GM19328 (cell line): ENCODE results near the gene ADARB2.
"Not testable (repeated sequence)": the region's sequence is repeated elsewhere in the genome, so short reads cannot be mapped to it uniquely, and the experiment has no call there.

Experiments used
- ATAC-seq: cut with Tn5 transposase; IDR thresholded peaks from one replicate; pipeline ENCODE4 v1.9.1; 2021; ENCODE audit warnings: mild to moderate bottlenecking, moderate library complexity; ENCODE audit not compliant: unreplicated experiment

ADARB2 gene

GRCh38 chr10:1362589-1363445, 374.5 kb downstream of the ADARB2 start:
- ATAC-seq = no peak

DNA sequence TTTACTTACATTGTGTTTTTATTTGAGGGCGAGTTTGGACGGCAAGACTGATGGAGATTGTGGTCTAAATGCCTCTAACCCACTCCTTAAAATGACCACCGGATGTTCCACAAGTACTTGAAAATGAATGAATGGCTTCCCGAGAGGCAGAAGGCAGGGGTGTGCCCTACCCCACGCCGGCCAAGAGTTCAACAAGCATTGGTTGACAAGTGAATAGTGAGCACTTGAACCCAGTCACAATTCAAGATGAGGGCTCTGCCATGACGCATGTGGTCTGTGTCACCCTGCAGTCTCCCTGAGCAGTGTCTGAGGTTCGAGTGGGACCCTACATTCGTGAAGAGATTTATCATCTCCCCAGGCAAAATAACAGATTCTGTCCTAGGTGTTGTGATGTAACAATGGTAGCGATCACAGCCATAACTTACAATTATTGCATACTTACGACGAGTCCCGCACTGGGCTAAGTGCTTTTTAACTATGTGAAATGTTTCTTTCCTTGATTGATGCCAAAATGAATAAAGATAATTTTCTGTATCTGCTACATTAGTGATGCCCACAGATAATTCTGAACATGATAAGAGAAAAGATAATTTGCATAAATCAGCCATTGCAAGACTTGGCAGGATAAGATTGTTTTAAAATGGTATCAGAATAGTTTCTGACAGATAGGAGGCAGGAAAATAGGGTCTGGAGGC, 375.8 kb downstream of the ADARB2 start:
- ATAC-seq = no peak

DNA sequence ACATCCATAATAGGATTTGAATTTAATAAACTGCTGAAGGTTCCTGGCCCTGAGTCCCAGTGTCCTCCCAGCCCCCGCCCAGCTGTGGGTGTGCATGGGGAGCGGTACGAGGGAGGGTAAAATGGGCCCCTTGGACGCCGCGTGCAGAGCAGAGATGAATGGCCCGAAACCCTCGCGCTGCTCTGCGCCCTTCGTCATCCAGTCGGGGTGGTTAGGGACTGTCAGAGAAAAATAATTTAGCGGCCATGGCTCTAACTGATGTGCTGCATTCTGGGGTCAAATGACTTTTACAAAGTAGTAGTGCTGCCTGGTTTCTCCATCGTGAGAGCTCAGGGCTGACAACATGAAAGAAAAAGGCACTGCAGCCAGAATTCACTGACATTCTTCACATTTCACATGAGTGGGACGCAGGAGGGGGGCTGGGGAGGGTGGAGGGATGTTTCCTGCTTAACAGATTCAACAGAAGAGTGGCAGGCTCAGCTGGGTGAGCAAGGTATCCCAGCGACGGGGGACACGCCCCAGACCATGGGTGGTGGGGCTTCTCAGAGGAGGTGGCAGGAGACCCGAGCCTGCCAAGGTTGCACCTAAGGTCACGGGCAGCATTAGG, 376.7 kb downstream of the ADARB2 start:
- no peak for ATAC-seq

GRCh38 chr10:1360011-1360557, 377.2 kb downstream of the ADARB2 start:
- no peak for ATAC-seq

DNA sequence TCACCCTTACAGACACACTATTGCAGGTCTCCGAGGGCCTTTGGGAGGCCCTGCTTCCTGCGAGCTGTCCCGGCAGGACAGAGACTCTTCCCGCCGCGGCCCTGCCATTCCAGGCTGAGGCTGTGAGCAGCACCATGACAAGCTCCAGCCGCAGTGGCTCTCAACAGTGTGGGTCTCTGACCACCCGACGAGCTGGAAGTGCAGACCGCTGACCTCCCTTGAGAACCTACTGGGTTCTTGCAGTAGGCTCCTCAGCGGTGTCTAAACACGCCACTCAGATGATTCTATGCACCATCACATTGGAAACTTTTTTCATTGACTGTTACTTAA, 377.7 kb downstream of the ADARB2 start:
- ATAC-seq = no peak

DNA sequence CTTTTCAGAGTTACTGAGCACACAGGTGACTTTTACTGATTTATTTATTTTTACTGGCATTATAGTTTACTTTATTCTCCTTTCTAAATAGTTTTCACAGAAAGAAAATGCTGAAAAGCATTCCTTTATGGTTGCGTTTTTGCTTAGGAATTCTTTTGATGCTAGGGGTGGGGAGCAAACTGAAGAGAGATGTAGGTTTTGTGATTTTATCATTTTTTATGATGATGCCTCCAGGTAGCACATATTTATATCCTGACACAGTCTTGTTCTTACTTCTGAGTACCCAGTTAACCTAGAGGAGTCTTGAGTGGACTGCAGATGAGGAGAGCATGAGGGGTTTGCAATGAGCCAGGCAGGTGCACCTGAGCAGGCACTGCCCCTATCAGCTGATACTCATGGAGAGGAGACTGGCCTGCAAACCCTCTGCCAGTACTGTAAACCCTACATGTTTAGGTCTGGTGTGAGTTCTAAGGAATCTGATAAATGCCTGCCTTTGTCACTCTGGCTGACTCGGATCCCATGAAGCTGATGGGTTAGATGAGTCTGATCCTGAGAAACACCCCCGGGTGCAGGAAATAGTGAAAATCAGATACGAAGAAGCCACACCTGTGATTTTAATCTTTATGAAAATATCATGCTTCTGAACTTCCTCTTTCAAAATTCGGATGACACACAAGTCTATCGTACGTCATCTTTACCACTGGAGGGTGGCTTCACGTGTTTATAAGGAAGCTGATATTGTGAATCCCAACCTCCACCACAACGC, 378.3 kb downstream of the ADARB2 start:
- no peak for ATAC-seq

GRCh38 chr10:1358147-1358546, 379.2 kb downstream of the ADARB2 start:
- ATAC-seq = no peak

GRCh38 chr10:1356349-1356748, 381.0 kb downstream of the ADARB2 start:
- no peak for ATAC-seq

DNA sequence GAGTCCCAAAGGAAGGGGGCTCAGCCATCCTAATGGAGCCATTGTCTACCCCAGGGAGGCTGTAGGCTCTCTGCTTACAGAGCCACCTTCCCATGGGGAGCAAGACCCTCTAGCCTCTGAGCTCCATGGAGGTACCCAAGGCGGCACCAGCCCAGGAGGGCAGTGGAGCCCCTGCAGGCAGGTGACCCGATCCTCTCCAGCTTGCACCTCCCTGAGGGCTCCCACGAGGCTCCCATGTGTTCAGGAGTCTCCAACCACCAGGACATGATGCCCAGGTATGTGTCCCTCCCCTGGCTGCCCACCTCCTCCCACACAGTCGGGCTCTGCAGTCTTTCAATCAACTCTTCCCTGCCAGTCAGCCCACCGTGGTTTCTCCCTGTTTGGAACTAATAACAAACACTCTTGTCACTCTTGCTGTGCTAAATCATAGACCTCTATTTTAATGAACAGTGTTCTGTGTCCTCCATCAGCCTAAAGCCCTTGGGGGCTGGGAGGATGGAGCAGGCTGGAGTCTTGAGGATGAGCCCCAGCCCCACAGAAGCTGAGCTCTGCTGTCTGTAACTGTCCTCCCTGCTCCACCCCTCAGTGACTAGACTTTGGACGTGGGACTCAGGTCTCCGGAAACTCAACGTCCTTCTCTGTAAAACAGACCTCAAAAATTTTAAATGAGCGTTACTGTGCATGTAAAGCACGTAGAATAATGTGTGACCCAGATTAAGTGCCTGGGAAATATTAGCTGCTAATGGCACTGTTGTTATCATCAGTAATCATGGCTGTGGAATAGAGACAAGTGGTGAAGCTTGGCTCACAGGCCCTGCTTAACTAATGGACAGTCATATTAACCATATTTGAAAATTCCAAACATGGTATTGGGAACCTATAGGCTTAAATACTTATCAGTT, 382.3 kb downstream of the ADARB2 start:
- ATAC-seq = no peak

DNA sequence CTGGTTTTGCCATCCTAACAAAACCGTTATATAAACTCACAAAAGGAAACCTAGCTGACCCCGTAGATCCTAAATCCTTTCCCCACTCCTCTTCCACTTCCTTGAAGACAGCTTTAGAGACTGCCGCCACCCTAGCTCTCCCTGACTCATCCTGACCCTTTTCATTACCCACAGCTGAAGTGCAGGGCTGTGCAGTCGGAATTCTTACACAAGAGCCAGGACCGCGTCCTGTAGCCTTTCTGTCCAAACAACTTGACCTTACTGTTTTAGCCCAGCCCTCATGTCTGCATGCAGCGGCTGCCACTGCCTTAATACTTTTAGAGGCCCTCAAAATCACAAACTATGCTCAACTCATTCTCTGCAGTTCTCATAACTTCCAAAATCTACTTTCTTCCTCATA, 385.0 kb downstream of the ADARB2 start:
- not testable (repeated sequence) for ATAC-seq

- ATAC-seq = no peak
Measured at GRCh38 chr10:1348773-1349050, 388.6 kb downstream of the ADARB2 start.

- ATAC-seq = no peak
Measured at GRCh38 chr10:1347962-1348772, 389.2 kb downstream of the ADARB2 start.

DNA sequence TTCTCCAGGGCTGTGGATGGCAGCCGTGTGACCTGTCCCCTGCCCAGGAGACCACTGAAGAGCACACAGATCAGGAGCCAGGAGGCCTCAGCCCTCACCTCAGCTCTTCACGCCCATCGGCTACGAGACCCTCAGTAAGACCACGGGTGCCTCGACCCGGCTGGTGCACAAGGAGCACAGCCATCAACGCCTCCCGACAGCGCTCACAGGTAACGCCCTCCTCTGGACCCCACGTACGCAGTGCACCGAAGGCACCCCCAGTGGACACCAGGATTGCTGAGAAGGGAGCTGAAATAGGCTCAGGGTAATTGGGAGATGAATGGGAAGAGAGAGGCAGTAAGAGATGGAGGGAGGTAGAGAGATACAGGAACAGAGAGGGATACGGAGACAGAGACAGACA, 389.8 kb downstream of the ADARB2 start:
- ATAC-seq = no peak

- no peak for ATAC-seq
Measured at GRCh38 chr10:1346201-1346600, 391.1 kb downstream of the ADARB2 start.

GRCh38 chr10:1345368-1345767, 392.0 kb downstream of the ADARB2 start:
- ATAC-seq = no peak

DNA sequence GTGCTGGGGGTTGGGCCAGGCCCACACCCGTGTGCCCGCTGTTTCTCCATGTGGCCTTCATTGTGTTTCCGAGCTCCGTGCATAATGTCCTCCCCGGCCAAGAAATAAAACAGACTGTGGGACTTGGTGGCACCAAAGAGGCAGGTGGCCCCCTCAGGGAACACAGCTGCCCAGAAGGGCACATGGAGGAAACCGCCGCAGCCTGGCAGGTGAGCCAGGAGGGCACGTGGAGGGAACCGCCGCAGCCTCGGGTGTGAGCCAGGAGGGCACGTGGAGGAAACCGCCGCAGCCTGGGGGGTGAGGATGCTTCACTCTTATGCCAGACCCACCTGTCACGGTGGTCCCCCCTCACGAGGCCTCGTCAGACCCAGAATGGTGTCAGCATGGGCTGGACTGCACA, 392.5 kb downstream of the ADARB2 start:
- ATAC-seq = no peak

DNA sequence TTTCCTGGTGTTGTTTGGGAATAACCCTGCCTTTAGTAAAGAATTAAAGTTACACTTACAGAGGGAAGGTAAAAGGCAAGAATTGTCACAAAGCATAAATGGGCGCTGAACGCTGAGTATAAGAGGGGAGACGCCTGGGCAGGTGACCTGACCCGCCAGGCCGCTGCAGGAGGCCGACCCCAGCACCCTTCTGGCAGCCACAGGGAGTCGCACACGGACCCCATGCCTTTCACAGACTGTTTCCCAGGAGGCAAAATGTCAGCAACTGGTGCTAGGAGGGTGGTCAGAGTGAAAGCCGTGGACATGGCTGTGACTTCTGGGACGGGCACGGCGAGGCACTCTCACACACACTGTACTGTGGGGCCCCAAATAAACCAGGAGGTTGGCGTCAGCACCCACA, 392.9 kb downstream of the ADARB2 start:
- no peak for ATAC-seq

GRCh38 chr10:1343176-1343575, 394.1 kb downstream of the ADARB2 start:
- no peak for ATAC-seq

GRCh38 chr10:1341052-1341451, 396.3 kb downstream of the ADARB2 start:
- ATAC-seq = not testable (repeated sequence)
